ENCODE results near the gene NPM1.

- TF ChIP-seq CTCF (IDR thresholded peaks at IDR 0.05; ENCODE audit: low read depth, low read length) (no peak), EZH2phosphoT487 (IDR thresholded peaks at IDR 0.05; ENCODE audit: low read depth) (no peak)
These were observed 34.8 kb downstream of the NPM1 start for GRCh38 chr5:171422495-171422894.
